H1 (cell line): ENCODE data around the gene TP53. TPM values are rescaled to one million over a fixed set of nuclear protein-coding genes. Genes with fewer than 3 reads are reported as not detected.
A peak's percentile ranks its signal among the peaks of the same experiment; 100 is the strongest.

Experiments used
- CTCF ChIA-PET: fragments of 300-600 bp; sonication (Branson Sonifier 250); formaldehyde crosslinking; loops from one replicate; lab custom pipeline; 2021; ENCODE audit not compliant: partially characterized antibody; lab: Charles Lee
- POLR2A ChIA-PET: fragments of 300-600 bp; sonication (Branson Sonifier 250); formaldehyde crosslinking; loops from one replicate; lab custom pipeline; 2021; ENCODE audit warnings: inconsistent platforms; ENCODE audit not compliant: partially characterized antibody; lab: Charles Lee
- DNase-seq, 2 experiments: peaks; one replicate each; pipeline versions ENCODE4 v3.0.0 to v3.0.0-alpha.2; 2010 to 2022; ENCODE audit warnings: low spot score in 2 of 2, low read depth in 1 of 2, mixed read lengths in 1 of 2
- FAIRE-seq: peaks from 2 replicates; lab custom pipeline; 2011; peaks lifted over from hg19 to GRCh38; lab: Jason Lieb, UNC
- H2AFZ ChIP-seq: 2 replicates; pipeline ENCODE4 v1.8.1; 2012; ENCODE audit warnings: low read length, inconsistent platforms
- H2AK5ac ChIP-seq: 2 replicates; pipeline ENCODE4 v1.6.1; 2013; ENCODE audit warnings: low read depth, low read length
- H2BK120ac ChIP-seq: replicated peaks from 2 replicates; pipeline ENCODE3; 2013; ENCODE audit warnings: low read depth, low read length, inconsistent platforms
- H2BK12ac ChIP-seq: 2 replicates; pipeline ENCODE4 v1.6.1; 2013; ENCODE audit warnings: low read depth, low read length
- H2BK15ac ChIP-seq: 2 replicates; pipeline ENCODE4 v1.6.1; 2013; ENCODE audit warnings: low read length
- H2BK20ac ChIP-seq: 2 replicates; pipeline ENCODE4 v1.6.1; 2013; ENCODE audit warnings: low read length
- H2BK5ac ChIP-seq: 2 replicates; pipeline ENCODE4 v1.6.1; 2013; ENCODE audit warnings: low read depth, low read length
- H3K14ac ChIP-seq: 2 replicates; pipeline ENCODE4 v1.6.1; 2013; ENCODE audit warnings: inconsistent platforms; ENCODE audit not compliant: insufficient read length
- H3K18ac ChIP-seq: 2 replicates; pipeline ENCODE4 v1.6.1; 2013; ENCODE audit warnings: low read length; ENCODE audit errors: extremely low read depth
- H3K23ac ChIP-seq: 2 replicates; pipeline ENCODE4 v1.6.1; 2013; ENCODE audit warnings: inconsistent platforms; ENCODE audit not compliant: insufficient read length
- H3K23me2 ChIP-seq: 2 replicates; pipeline ENCODE4 v1.6.1; 2013; ENCODE audit warnings: low read depth, low read length
- H3K27ac ChIP-seq: 2 replicates; pipeline ENCODE4 v1.6.1; 2011; ENCODE audit warnings: low read depth, low read length, inconsistent platforms
- H3K27me3 ChIP-seq, 4 experiments: replicated peaks in 1 of 4; 1 replicate in 1 of 4; 2 replicates in 3 of 4; pipeline versions ENCODE4 v1.6.1 to v1.8.1; 2011 to 2013; ENCODE audit warnings: low read length in 3 of 4, mild to moderate bottlenecking in 3 of 4, inconsistent platforms in 2 of 4, mixed read lengths in 2 of 4, moderate library complexity in 1 of 4; ENCODE audit not compliant: control insufficient read depth in 3 of 4, insufficient read depth in 3 of 4; ENCODE audit errors: extremely low read depth in 1 of 4
- H3K36me3 ChIP-seq, 4 experiments: 2 replicates each; pipeline versions ENCODE4 v1.6.1 to v1.8.1; 2011 to 2013; ENCODE audit warnings: mild to moderate bottlenecking in 4 of 4, low read length in 3 of 4, moderate library complexity in 2 of 4, control low read depth in 1 of 4, inconsistent platforms in 1 of 4; ENCODE audit not compliant: insufficient read depth in 4 of 4, control insufficient read depth in 2 of 4
- H3K4ac ChIP-seq: replicated peaks from 2 replicates; pipeline ENCODE3; 2013; ENCODE audit warnings: low read length, low read depth, mixed read lengths, inconsistent platforms; ENCODE audit not compliant: insufficient read length
- H3K4me1 ChIP-seq, 4 experiments: replicated peaks in 1 of 4; 1 replicate in 1 of 4; 2 replicates in 3 of 4; pipeline versions ENCODE4 v1.6.1 to v1.8.1; 2011 to 2013; ENCODE audit warnings: low read length in 3 of 4, inconsistent platforms in 2 of 4, mixed read lengths in 1 of 4; ENCODE audit not compliant: insufficient read depth in 4 of 4, control insufficient read depth in 3 of 4
- H3K4me2 ChIP-seq, 2 experiments: 2 replicates each; pipeline versions ENCODE4 v1.6.1 to v1.8.1; 2011 to 2013; ENCODE audit warnings: low read depth in 2 of 2, low read length in 2 of 2, control low read depth in 1 of 2, inconsistent platforms in 1 of 2, mild to moderate bottlenecking in 1 of 2; ENCODE audit not compliant: insufficient read depth in 1 of 2
- H3K4me3 ChIP-seq, 4 experiments: fragments of 200-600, 300-600 bp in 1 of 4; sonication (generic), shearing (Covaris generic), sonication (Bioruptor Twin) in 1 of 4; 2 replicates each; pipeline versions ENCODE4 v1.5.1 to v1.8.1; 2011 to 2016; ENCODE audit warnings: low read length in 4 of 4, low read depth in 3 of 4, control low read depth in 2 of 4, inconsistent platforms in 2 of 4, mild to moderate bottlenecking in 2 of 4, mixed read lengths in 1 of 4, moderate library complexity in 1 of 4; ENCODE audit not compliant: insufficient read depth in 2 of 4; ENCODE audit errors: extremely low read depth in 1 of 4
- H3K56ac ChIP-seq: replicated peaks from 2 replicates; pipeline ENCODE3; 2013; ENCODE audit warnings: low read depth, mild to moderate bottlenecking, mixed read lengths, low read length, inconsistent platforms; ENCODE audit not compliant: insufficient read length
- H3K79me1 ChIP-seq: 2 replicates; pipeline ENCODE4 v1.6.1; 2013; ENCODE audit warnings: low read depth, low read length, control low read depth
- H3K79me2 ChIP-seq, 2 experiments: 2 replicates each; pipeline versions ENCODE4 v1.6.1 to v1.8.1; 2012 to 2013; ENCODE audit warnings: low read length in 2 of 2, mild to moderate bottlenecking in 2 of 2, inconsistent platforms in 1 of 2; ENCODE audit not compliant: insufficient read depth in 2 of 2, control insufficient read depth in 1 of 2
- H3K9ac ChIP-seq, 4 experiments: replicated peaks in 1 of 4; 1 replicate in 1 of 4; 2 replicates in 3 of 4; pipeline versions ENCODE4 v1.6.1 to v1.8.1; 2011 to 2013; ENCODE audit warnings: low read depth in 3 of 4, low read length in 3 of 4, control low read depth in 2 of 4, mild to moderate bottlenecking in 2 of 4, moderate library complexity in 2 of 4, inconsistent platforms in 1 of 4; ENCODE audit errors: extremely low read depth in 1 of 4
- H3K9me3 ChIP-seq, 2 experiments: 2 replicates each; pipeline versions ENCODE4 v1.6.1 to v1.8.1; 2012 to 2013; ENCODE audit warnings: mild to moderate bottlenecking in 2 of 2, moderate library complexity in 2 of 2, control low read depth in 1 of 2, inconsistent platforms in 1 of 2, low read depth in 1 of 2, low read length in 1 of 2, mixed read lengths in 1 of 2; ENCODE audit not compliant: insufficient read depth in 2 of 2
- H4K20me1 ChIP-seq, 2 experiments: replicated peaks in 1 of 2; 2 replicates each; pipeline versions ENCODE3 to v1.8.1; 2011 to 2013; ENCODE audit warnings: inconsistent platforms in 2 of 2, low read length in 2 of 2, mild to moderate bottlenecking in 1 of 2; ENCODE audit not compliant: insufficient read depth in 2 of 2, control insufficient read depth in 1 of 2
- H4K5ac ChIP-seq: 2 replicates; pipeline ENCODE4 v1.6.1; 2013; ENCODE audit warnings: low read length, low read depth, mixed read lengths, inconsistent platforms; ENCODE audit not compliant: insufficient read length
- H4K8ac ChIP-seq: 2 replicates; pipeline ENCODE4 v1.8.0; 2013; ENCODE audit warnings: mild to moderate bottlenecking, moderate library complexity, low read length, inconsistent platforms; ENCODE audit not compliant: insufficient read depth; ENCODE audit errors: extremely low read depth
- H4K91ac ChIP-seq: replicated peaks from 2 replicates; pipeline ENCODE3; 2013; ENCODE audit warnings: low read length, mixed read lengths, inconsistent platforms; ENCODE audit not compliant: insufficient read length
- ASH2L ChIP-seq: fragments of 200-600, 300-600 bp; sonication (generic); IDR thresholded peaks from one replicate; pipeline ENCODE4 v1.7.1; 2017; ENCODE audit warnings: low read length
- CEBPB ChIP-seq: IDR thresholded peaks from 2 replicates; pipeline ENCODE4 v1.6.1; 2012; ENCODE audit warnings: low read depth, low read length
- CTBP2 ChIP-seq: IDR thresholded peaks from 2 replicates; pipeline ENCODE4 v1.7.0; 2011; ENCODE audit warnings: borderline replicate concordance, mild to moderate bottlenecking, moderate library complexity, mixed read lengths, low read length; ENCODE audit not compliant: insufficient read depth, insufficient read length
- EGR1 ChIP-seq: IDR thresholded peaks from 2 replicates; pipeline ENCODE4 v1.6.1; 2011; ENCODE audit warnings: low read depth, low read length, borderline replicate concordance
- KDM4A ChIP-seq: IDR thresholded peaks from one replicate; pipeline ENCODE4 v1.7.1; 2012; ENCODE audit warnings: low read depth, mild to moderate bottlenecking, moderate library complexity, low read length, inconsistent platforms; ENCODE audit not compliant: severe bottlenecking
- RBBP5 ChIP-seq: IDR thresholded peaks from 2 replicates; pipeline ENCODE4 v1.7.1; 2012; ENCODE audit warnings: low read depth, mild to moderate bottlenecking, inconsistent platforms, low read length, moderate library complexity, borderline replicate concordance
- SAP30 ChIP-seq: fragments of 300-600 bp; sonication (generic); IDR thresholded peaks from 2 replicates; pipeline ENCODE4 v1.7.1; 2012; ENCODE audit warnings: low read length, moderate library complexity, mild to moderate bottlenecking, inconsistent platforms; ENCODE audit not compliant: insufficient read depth, insufficient replicate concordance
- SP1 ChIP-seq: IDR thresholded peaks from 2 replicates; pipeline ENCODE4 v1.6.1; 2011; ENCODE audit warnings: low read depth, low read length
- TAF1 ChIP-seq: IDR thresholded peaks from 2 replicates; pipeline ENCODE4 v1.6.1; 2011; ENCODE audit warnings: mild to moderate bottlenecking, low read depth, low read length
- TCF12 ChIP-seq: IDR thresholded peaks from 2 replicates; pipeline ENCODE4 v1.6.1; 2011; ENCODE audit warnings: low read depth, mild to moderate bottlenecking, low read length
- WGBS, 2 experiments: shearing (Covaris generic) in 1 of 2; methylation state at CpG; one replicate each; pipeline versions ENCODE4 v1.1.6 to v1.1.7; 2013 to 2015; ENCODE audit warnings: low lambda C conversion rate in 2 of 2, mixed read lengths in 2 of 2, inconsistent platforms in 1 of 2, low coverage in 1 of 2, missing lambda C conversion rate in 1 of 2; ENCODE audit not compliant: insufficient replicate concordance in 2 of 2, insufficient coverage in 1 of 2, insufficient read length in 1 of 2; ENCODE audit errors: extremely low coverage in 1 of 2, missing lambda C conversion rate in 1 of 2; 5-methylcytosine and 5-hydroxymethylcytosine counted together
- polyA plus RNA-seq, 7 experiments: library from polyadenylated mRNA; depleted of rRNA in 3 of 7; stranded (reverse) in 5 of 7; unstranded in 2 of 7; fragments of >200 nt in 5 of 7; fragments of 200-250 nt in 2 of 7; gene quantifications; 1 replicate in 5 of 7; 2 replicates in 1 of 7; 4 replicates in 1 of 7; pipeline versions ENCODE4 v1.2.1 to v1.2.3, GENCODE V29; 2011 to 2013; ENCODE audit warnings: missing spikeins in 2 of 7, mixed read lengths in 2 of 7
- total RNA-seq: library from RNA; stranded (reverse); fragmentation: NEBNext Ultra II Directional; extraction: Animal tissue kit (Norgen Biotek cat#: 25700); gene quantifications from 2 replicates; pipeline ENCODE4 v1.2.1, GENCODE V29; 2021

Gene TP53
- total and polyA plus RNA-seq, 2 of the 8 experiments (the other 6 are each of a cell fraction or from before 2014, with no cell fraction given), result 143 to 198 TPM

DNA sequence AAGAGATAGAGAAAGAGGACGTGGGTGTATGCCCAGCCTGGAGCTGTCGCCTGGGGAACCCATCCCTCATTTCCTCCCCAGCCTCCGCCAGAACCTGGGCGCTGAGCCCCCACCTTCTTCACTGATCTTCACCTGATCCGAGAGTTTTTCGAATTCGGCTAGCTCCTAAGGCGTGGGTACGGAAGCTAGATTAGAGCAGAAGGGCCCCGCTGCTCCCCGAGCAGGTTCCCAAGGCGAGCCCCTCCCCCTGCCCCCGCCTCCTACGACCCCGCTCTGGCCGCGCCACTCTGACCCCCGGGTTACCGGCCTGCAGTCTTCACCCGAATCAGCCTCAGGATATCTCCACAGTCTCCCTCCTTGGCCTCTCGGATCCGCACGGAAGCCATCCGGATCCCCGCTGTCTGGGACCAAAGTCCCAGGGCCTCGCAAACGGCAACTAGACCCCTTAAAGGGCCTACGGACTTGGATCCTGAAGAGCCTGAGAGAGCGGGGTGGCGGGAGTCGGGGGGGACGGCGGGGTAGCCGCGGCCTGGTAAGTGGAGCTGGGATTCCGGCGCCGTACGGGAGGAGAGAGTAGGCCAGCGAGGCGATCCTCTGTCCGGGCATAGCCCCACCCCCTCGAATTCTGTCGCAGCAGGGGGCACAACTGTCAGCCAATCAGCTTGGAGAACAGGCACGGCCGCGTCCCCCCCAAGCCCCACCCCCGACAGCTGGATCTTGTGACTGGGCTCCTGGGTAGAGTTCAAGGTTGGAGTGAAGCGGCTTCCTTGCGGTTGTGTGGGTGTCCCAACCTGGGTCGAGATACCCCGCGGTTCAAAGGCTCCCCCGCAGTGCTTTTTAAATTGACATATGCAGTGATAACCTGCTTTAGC lies 59.8 kb downstream of the TP53 start, which contains the start of gene SAT2:
TSS of gene SAT2 (minus strand) at position 572 of the 872 bp plus-strand sequence. CDS start at position 386, 186 bp downstream.
- H3K4me1 ChIP-seq, result peaks cover 2 to 10% (median 4%) of the 10 kb centered on the region in 4 experiments; a peak in 5 of 7 replicates
- H3K27ac ChIP-seq, result peak within 1 kb of the TSS; percentile 16; the same call in 1 of the 2 replicates
- H3K27me3 ChIP-seq, result no peaks in the 10 kb centered on the region
- peak within 1 kb of the TSS; percentile 79 for H4K5ac ChIP-seq
- peak within 1 kb of the TSS; percentile 69; the same call in 1 of the 2 replicates for H4K8ac ChIP-seq
- peak within 1 kb of the TSS; percentile 60 for H3K4ac ChIP-seq
- no peak within 1 kb of the TSS; the same call in 1 of the 2 replicates for H2AFZ ChIP-seq
- H4K20me1 ChIP-seq, result no peaks in the 10 kb centered on the region
- H2BK20ac ChIP-seq, result no peak within 1 kb of the TSS
- no peaks in the 10 kb centered on the region for H3K9me3 ChIP-seq
- H3K14ac ChIP-seq, result no peak within 1 kb of the TSS
- peak within 1 kb of the TSS; percentile 72 to 77 for H3K4me2 ChIP-seq
- 0 out of 2 replicates have a peak within 1 kb of the TSS, but pooled peaks have one; percentile 90 for H2BK12ac ChIP-seq
- peaks cover 2% of the 10 kb centered on the region; the same call in 1 of the 2 replicates for H3K79me1 ChIP-seq
- peak within 1 kb of the TSS; percentile 80 for H4K91ac ChIP-seq
- no peak within 1 kb of the TSS for H2AK5ac ChIP-seq
- peaks cover 0 to 4% (median 0%) of the 10 kb centered on the region in 4 experiments; a peak in 1 of 8 replicates for H3K36me3 ChIP-seq
- H3K9ac ChIP-seq, result peak within 1 kb of the TSS; percentile 64 to 89 (median 78); a peak in 6 of 7 replicates
- H2BK5ac ChIP-seq, result no peak within 1 kb of the TSS; the same call in 1 of the 2 replicates
- peaks cover 0 to 3% of the 10 kb centered on the region in 2 experiments; a peak in 1 of 4 replicates for H3K79me2 ChIP-seq
- peak within 1 kb of the TSS; percentile 83 for H3K56ac ChIP-seq
- 1% methylated on average over 27 of the region's 54 CpGs; no CpG with 5 or more reads in 1 of the 2 experiments for WGBS, 2 experiments
- ChIA-PET CTCF (interaction anchor here (0.6 to 3.7 kb wide), 20 partner anchors 9 to 124 kb away, joined by 3 to 23 read pairs (median 4); partner anchors contain the start of genes EFNB3, FXR2, TP53 and WRAP53), POLR2A (interaction anchor here (0.7 to 79.4 kb wide), 19 partner anchors 9 to 104 kb away, joined by 3 to 2272 read pairs (median 4); partner anchors contain the start of genes ATP1B2, CD68, EFNB3 and FXR2)
- peak within 1 kb of the TSS; percentile 87 for H3K18ac ChIP-seq
- no peak within 1 kb of the TSS for H3K23ac ChIP-seq
- peak within 1 kb of the TSS; percentile 72 to 98 (median 76) for H3K4me3 ChIP-seq
- peaks cover 8% of the 10 kb centered on the region for H3K23me2 ChIP-seq
- DNase-seq (peak; percentile 87 to 100), FAIRE-seq (no peak)
- no peak within 1 kb of the TSS for H2BK120ac ChIP-seq
- H2BK15ac ChIP-seq, result peak within 1 kb of the TSS; percentile 61; the same call in 1 of the 2 replicates
- TF ChIP-seq SAP30 (no peak), EGR1 (peak; percentile 50; the same call in 1 of the 2 replicates), KDM4A (peak; percentile 43), RBBP5 (peak; percentile 49; the same call in 1 of the 2 replicates), CTBP2 (no peak), CEBPB (no peak), ASH2L (peak; percentile 72), TCF12 (0 out of 2 replicates have a peak, but pooled peaks have one; percentile 22), SP1 (peak; percentile 76; the same call in 1 of the 2 replicates), TAF1 (peak; percentile 79)
